WERI-Rb-1 (cell line): Measurements from ENCODE around the gene ANKFN1.

Experiments used
- DNase-seq: peaks from one replicate; pipeline ENCODE4 v3.0.0-alpha.2; 2020
- H3K27ac ChIP-seq: fragments of 250-450 bp; sonication (Bioruptor Pico); 2 replicates; pipeline ENCODE4 v1.5.1; 2020; ENCODE audit warnings: mild to moderate bottlenecking, moderate library complexity
- H3K27me3 ChIP-seq: fragments of 250-450 bp; sonication (Bioruptor Pico); 2 replicates; pipeline ENCODE4 v1.5.1; 2021; ENCODE audit warnings: mild to moderate bottlenecking, low read depth, moderate library complexity; ENCODE audit not compliant: insufficient read depth, severe bottlenecking
- H3K36me3 ChIP-seq: fragments of 250-450 bp; sonication (Bioruptor Pico); 2 replicates; pipeline ENCODE4 v1.5.1; 2020; ENCODE audit warnings: mild to moderate bottlenecking, moderate library complexity
- H3K4me3 ChIP-seq: 2 replicates; pipeline ENCODE4 v1.5.1; 2011; ENCODE audit warnings: low read depth, mild to moderate bottlenecking, control low read depth, low read length
- H3K9me3 ChIP-seq: fragments of 250-450 bp; sonication (Bioruptor Pico); 2 replicates; pipeline ENCODE4 v1.5.1; 2021; ENCODE audit warnings: mild to moderate bottlenecking, moderate library complexity; ENCODE audit not compliant: severe bottlenecking
- CTCF ChIP-seq: IDR thresholded peaks from 2 replicates; pipeline ENCODE4 v1.5.1; 2011; ENCODE audit warnings: low read depth, mild to moderate bottlenecking, control low read depth, inconsistent platforms, low read length

ANKFN1 gene

GRCh38 chr17:56347639-56348038, 194.4 kb downstream of the ANKFN1 start:
- Histone ChIP-seq H3K36me3 (no peaks in the 10 kb centered on the region), H3K27ac (no peak overlapping the region), H3K9me3 (peaks cover 5% of the 10 kb centered on the region), H3K4me3 (no peak overlapping the region), H3K27me3 (peaks cover 20% of the 10 kb centered on the region)
- TF ChIP-seq CTCF = no peak
- no peak for DNase-seq

- no peak overlapping the region for H3K4me3 ChIP-seq
- TF ChIP-seq CTCF = no peak
These were observed 197.3 kb downstream of the ANKFN1 start for GRCh38 chr17:56350592-56350991.

GRCh38 chr17:56351675-56352074, 198.4 kb downstream of the ANKFN1 start:
- Histone ChIP-seq H3K9me3 (no peaks in the 10 kb centered on the region), H3K4me3 (no peak overlapping the region), H3K27ac (no peak overlapping the region), H3K36me3 (no peaks in the 10 kb centered on the region), H3K27me3 (peaks cover 24% of the 10 kb centered on the region)
- DNase-seq = no peak
- no peak for TF ChIP-seq CTCF

More at GRCh38 chr17:56350592-56350991, 197.3 kb downstream of the ANKFN1 start:
- Histone ChIP-seq H3K36me3 (no peaks in the 10 kb centered on the region), H3K27me3 (peaks cover 24% of the 10 kb centered on the region), H3K9me3 (peaks cover 5% of the 10 kb centered on the region), H3K27ac (no peak overlapping the region)
- no peak for DNase-seq

- H3K36me3 ChIP-seq = no peaks in the 10 kb centered on the region
- no peak for DNase-seq
- no peak overlapping the region for H3K27ac ChIP-seq
- no peak overlapping the region for H3K4me3 ChIP-seq
- H3K27me3 ChIP-seq = peaks cover 12% of the 10 kb centered on the region
- no peaks in the 10 kb centered on the region for H3K9me3 ChIP-seq
- no peak for TF ChIP-seq CTCF
These were observed 205.4 kb downstream of the ANKFN1 start for GRCh38 chr17:56358651-56359050.

- no peaks in the 10 kb centered on the region for H3K9me3 ChIP-seq
- no peaks in the 10 kb centered on the region for H3K36me3 ChIP-seq
- H3K4me3 ChIP-seq = no peak overlapping the region
- no peak overlapping the region for H3K27ac ChIP-seq
- H3K27me3 ChIP-seq = peaks cover 8% of the 10 kb centered on the region
- DNase-seq = no peak
- no peak for TF ChIP-seq CTCF
These were observed 206.2 kb downstream of the ANKFN1 start for GRCh38 chr17:56359518-56359917.

GRCh38 chr17:56367366-56367765, 214.1 kb downstream of the ANKFN1 start:
- H3K4me3 ChIP-seq = no peak overlapping the region
- H3K36me3 ChIP-seq = no peaks in the 10 kb centered on the region
- no peak for TF ChIP-seq CTCF
- H3K27me3 ChIP-seq = peaks cover 13% of the 10 kb centered on the region
- no peaks in the 10 kb centered on the region for H3K9me3 ChIP-seq
- DNase-seq = no peak
- H3K27ac ChIP-seq = no peak overlapping the region
